ENCODE measurements around the gene RNF14. TPM values are rescaled to one million over a fixed set of nuclear protein-coding genes. Genes with fewer than 3 reads are reported as not detected.

Gene RNF14
- total and polyA plus RNA-seq, 2 of the 8 experiments (the other 6 are each of a cell fraction or from before 2014, with no cell fraction given): 4.7 to 20.2 TPM

- Histone ChIP-seq H3K27ac (ENCODE audit: low read depth, low read length) (no peak overlapping the region), H2BK120ac (replicated peaks; ENCODE audit: low read depth, low read length) (no peak overlapping the region), H3K4me3 (ENCODE audit: extremely low read depth in 1 of 4, insufficient read depth in 2 of 4, low read depth in 3 of 4, low read length in 4 of 4) (no peak overlapping the region), H3K14ac (ENCODE audit: insufficient read length) (no peak overlapping the region), H2BK12ac (ENCODE audit: low read depth, low read length) (no peak overlapping the region), H3K56ac (replicated peaks; ENCODE audit: insufficient read length, low read depth, low read length) (no peak overlapping the region), H3K9ac (replicated peaks in 1 of 4; ENCODE audit: extremely low read depth in 1 of 4, low read depth in 3 of 4, low read length in 3 of 4) (no peak overlapping the region), H3K9me3 (ENCODE audit: insufficient read depth in 2 of 2, low read depth in 1 of 2, low read length in 1 of 2) (no peaks in the 10 kb centered on the region), H3K23ac (ENCODE audit: insufficient read length) (no peak overlapping the region), H2BK15ac (ENCODE audit: low read length) (no peak overlapping the region), H3K4me2 (ENCODE audit: insufficient read depth in 1 of 2, low read depth in 2 of 2, low read length in 2 of 2) (no peak overlapping the region), H4K91ac (replicated peaks; ENCODE audit: insufficient read length, low read length) (no peak overlapping the region), H3K36me3 (ENCODE audit: control insufficient read depth in 2 of 4, insufficient read depth in 4 of 4, low read length in 3 of 4) (no peaks in the 10 kb centered on the region), H3K23me2 (ENCODE audit: low read depth, low read length) (no peaks in the 10 kb centered on the region), H3K79me2 (ENCODE audit: control insufficient read depth in 1 of 2, insufficient read depth in 2 of 2, low read length in 2 of 2) (no peaks in the 10 kb centered on the region), H2AK5ac (ENCODE audit: low read depth, low read length) (no peak overlapping the region), H4K5ac (ENCODE audit: insufficient read length, low read depth, low read length) (no peak overlapping the region), H3K4ac (replicated peaks; ENCODE audit: insufficient read length, low read depth, low read length) (no peak overlapping the region), H2BK5ac (ENCODE audit: low read depth, low read length) (no peak overlapping the region), H2BK20ac (ENCODE audit: low read length) (no peak overlapping the region), H3K4me1 (replicated peaks in 1 of 4; ENCODE audit: control insufficient read depth in 3 of 4, insufficient read depth in 4 of 4, low read length in 3 of 4) (peaks cover 0 to 3% (median under 1%) of the 10 kb centered on the region in 4 experiments; a peak in 3 of 7 replicates), H4K8ac (ENCODE audit: extremely low read depth, insufficient read depth, low read length) (no peak overlapping the region), H4K20me1 (replicated peaks in 1 of 2; ENCODE audit: control insufficient read depth in 1 of 2, insufficient read depth in 2 of 2, low read length in 2 of 2) (no peaks in the 10 kb centered on the region), H3K79me1 (ENCODE audit: low read depth, low read length) (no peaks in the 10 kb centered on the region), H3K18ac (ENCODE audit: extremely low read depth, low read length) (no peak overlapping the region), H2AFZ (ENCODE audit: low read length) (no peak overlapping the region), H3K27me3 (replicated peaks in 1 of 4; ENCODE audit: control insufficient read depth in 3 of 4, extremely low read depth in 1 of 4, insufficient read depth in 3 of 4, low read length in 3 of 4) (no peaks in the 10 kb centered on the region; a peak in 1 of 7 replicates)
- DNase-seq (ENCODE audit: low read depth in 1 of 2, low spot score in 2 of 2) (no peak), FAIRE-seq (no peak)
- ChIA-PET CTCF (ENCODE audit: partially characterized antibody) (interaction anchor here (0.8 to 13.3 kb wide), 19 partner anchors 9 to 469 kb away, joined by 3 to 324 read pairs (median 5); partner anchors contain the start of genes DELE1, PCDH1 and RNF14), POLR2A (ENCODE audit: partially characterized antibody) (interaction anchor here (0.9 kb wide), 1 partner anchor 10 kb away, joined by 3 read pairs; no protein-coding TSS in a partner anchor)
- WGBS, 2 experiments (ENCODE audit: extremely low coverage in 1 of 2, insufficient coverage in 1 of 2, insufficient read length in 1 of 2, insufficient replicate concordance in 2 of 2, low coverage in 1 of 2, low lambda C conversion rate in 2 of 2, missing lambda C conversion rate in 1 of 2): 91% methylated on average over 2 of the region's 2 CpGs; no CpG with 5 or more reads in 1 of the 2 experiments
- no peak for TF ChIP-seq SAP30 (IDR thresholded peaks at IDR 0.05; ENCODE audit: insufficient read depth, insufficient replicate concordance, low read length)
- no peak for TF ChIP-seq POU5F1 (IDR thresholded peaks at IDR 0.05; ENCODE audit: low read depth, low read length)
- TF ChIP-seq, protein P1, sequence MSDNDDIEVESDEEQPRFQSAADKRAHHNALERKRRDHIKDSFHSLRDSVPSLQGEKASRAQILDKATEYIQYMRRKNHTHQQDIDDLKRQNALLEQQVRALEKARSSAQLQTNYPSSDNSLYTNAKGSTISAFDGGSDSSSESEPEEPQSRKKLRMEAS (IDR thresholded peaks at IDR 0.05): no peak
- no peak for TF ChIP-seq NANOG (IDR thresholded peaks at IDR 0.05; ENCODE audit: insufficient read depth, low read depth, low read length, poor library complexity, severe bottlenecking)
- TF ChIP-seq CTBP2 (IDR thresholded peaks at IDR 0.05; ENCODE audit: borderline replicate concordance, insufficient read depth, insufficient read length, low read length): no peak
- TF ChIP-seq RFX5 (IDR thresholded peaks at IDR 0.05; ENCODE audit: borderline replicate concordance, low read depth, low read length): no peak
- TF ChIP-seq SP4 (IDR thresholded peaks at IDR 0.05; ENCODE audit: low read length): no peak
- no peak for TF ChIP-seq CBX8 (IDR thresholded peaks at IDR 0.05; ENCODE audit: borderline replicate concordance, low read depth, low read length)
These were observed 16.9 kb upstream of the RNF14 start for GRCh38 chr5:141952020-141952419.

All from H1 (cell line).